ENCODE data around the gene MDH2.

- TF ChIP-seq POLR2AphosphoS5 (IDR thresholded peaks at IDR 0.05; ENCODE audit: low read depth, low read length) (no peak), SIN3A (IDR thresholded peaks at IDR 0.05; ENCODE audit: borderline replicate concordance, insufficient read depth, low read length) (no peak), REST (IDR thresholded peaks at IDR 0.05; ENCODE audit: insufficient read depth in 1 of 2, low read depth in 2 of 2, low read length in 2 of 2) (no peak), FOXP2 (optimal IDR thresholded peaks at IDR 0.05; ENCODE audit: borderline replicate concordance, extremely low read depth, extremely low read length, insufficient read depth) (no peak), TAF1 (IDR thresholded peaks at IDR 0.05; ENCODE audit: borderline replicate concordance, insufficient read depth, low read length) (no peak)
Measured at GRCh38 chr7:76050545-76050944, 2.6 kb downstream of the MDH2 start.
